Middle frontal gyrus (tissue), 1 donor: ENCODE measurements around the gene RIMBP3C.
A peak's percentile ranks its signal among the peaks of the same experiment; 100 is the strongest.
"Not testable (repeated sequence)": the region's sequence is repeated elsewhere in the genome, so short reads cannot be mapped to it uniquely, and the experiment has no call there.

Experiments
- DNase-seq: peaks from one replicate; pipeline ENCODE4 v3.0.0-alpha.2; 2015; ENCODE audit warnings: low spot score; ENCODE audit errors: extremely low spot score

Gene RIMBP3C

GRCh38 chr22:21573293-21573734 is 22.1 kb upstream of the RIMBP3C start:
- no peak for DNase-seq

GRCh38 chr22:21571679-21572078 is 20.4 kb upstream of the RIMBP3C start:
- DNase-seq: no peak

DNA sequence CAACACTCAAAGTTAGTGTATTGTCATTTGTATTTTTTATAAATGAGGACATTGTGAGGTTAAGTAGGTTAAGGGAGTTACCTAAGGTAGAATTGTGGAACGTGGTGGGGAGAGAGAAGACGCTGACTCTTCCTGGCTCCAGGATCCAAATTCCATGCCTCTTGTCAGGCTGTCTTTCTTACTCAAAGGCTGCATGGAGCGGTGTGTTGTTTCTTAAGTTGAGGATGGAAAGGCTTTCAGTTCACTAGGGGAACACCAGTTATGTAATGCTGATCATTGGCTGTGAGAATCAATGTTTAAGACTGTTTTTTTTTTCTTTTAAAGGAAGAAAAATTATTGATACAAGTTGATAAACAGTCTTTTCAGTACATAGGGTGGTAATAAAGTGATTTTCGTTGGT is 19.1 kb upstream of the RIMBP3C start:
- DNase-seq: no peak

- DNase-seq: no peak
Observed at GRCh38 chr22:21569459-21570170, 18.4 kb upstream of the RIMBP3C start.

- not testable (repeated sequence) for DNase-seq
Observed at GRCh38 chr22:21569076-21569427, 17.8 kb upstream of the RIMBP3C start.

- no peak for DNase-seq
Observed at GRCh38 chr22:21568347-21569075, 17.2 kb upstream of the RIMBP3C start.

GRCh38 chr22:21567456-21568346 is 16.4 kb upstream of the RIMBP3C start, which contains the start of gene UBE2L3:
Gene UBE2L3, plus strand, starts transcription at chr22:21567714. Its CDS starts 31 bp downstream, at chr22:21567745.
- DNase-seq: peak; percentile 46

DNA sequence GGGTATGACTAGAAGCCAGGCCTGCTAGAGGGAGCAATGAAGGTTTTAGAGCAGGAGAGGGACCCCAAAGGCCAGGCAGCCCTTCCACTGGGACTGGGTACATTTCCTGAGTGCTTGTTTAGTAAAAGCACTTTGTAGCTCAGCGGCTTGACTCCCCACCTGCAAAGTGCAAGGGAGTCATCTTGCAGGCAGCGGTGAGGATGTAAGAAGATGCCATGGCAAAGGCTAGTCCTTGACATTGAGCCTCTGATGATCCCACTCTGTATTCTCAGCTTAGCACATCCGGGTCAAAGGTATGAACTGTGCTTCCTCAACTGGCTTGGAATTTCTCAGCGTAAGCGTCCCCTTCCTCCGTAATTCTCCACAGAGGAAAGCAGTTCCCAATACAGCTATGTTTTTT is 13.2 kb upstream of the RIMBP3C start:
- DNase-seq: no peak

DNA sequence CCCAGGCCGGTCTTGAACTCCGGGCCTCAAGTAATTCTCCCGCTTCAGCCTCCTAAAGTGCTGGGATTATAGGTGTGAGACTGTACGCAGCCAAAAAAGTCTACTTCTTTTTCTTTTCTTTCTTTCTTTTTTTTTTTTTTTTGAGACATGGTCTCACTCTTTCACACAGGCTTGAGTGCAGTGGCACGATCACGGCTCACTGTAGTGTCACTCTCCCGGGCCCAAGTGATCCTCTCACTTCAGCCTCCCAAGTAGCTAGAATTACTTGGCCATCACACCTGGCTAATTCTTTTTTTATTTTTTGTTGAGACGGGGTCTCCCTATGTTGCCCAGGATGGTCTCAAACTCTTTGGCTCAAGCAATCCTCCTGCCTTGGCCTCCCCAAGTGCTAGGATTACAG is 12.7 kb upstream of the RIMBP3C start:
- DNase-seq: no peak

- DNase-seq: not testable (repeated sequence)
Observed at GRCh38 chr22:21560657-21561056, 9.4 kb upstream of the RIMBP3C start.

- not testable (repeated sequence) for DNase-seq
Observed at GRCh38 chr22:21559345-21560125, 8.3 kb upstream of the RIMBP3C start.

- not testable (repeated sequence) for DNase-seq
Observed at GRCh38 chr22:21550678-21551047, 598 bp downstream of the RIMBP3C start.

GRCh38 chr22:21550008-21550677 is 1.1 kb downstream of the RIMBP3C start:
- DNase-seq: not testable (repeated sequence)

DNA sequence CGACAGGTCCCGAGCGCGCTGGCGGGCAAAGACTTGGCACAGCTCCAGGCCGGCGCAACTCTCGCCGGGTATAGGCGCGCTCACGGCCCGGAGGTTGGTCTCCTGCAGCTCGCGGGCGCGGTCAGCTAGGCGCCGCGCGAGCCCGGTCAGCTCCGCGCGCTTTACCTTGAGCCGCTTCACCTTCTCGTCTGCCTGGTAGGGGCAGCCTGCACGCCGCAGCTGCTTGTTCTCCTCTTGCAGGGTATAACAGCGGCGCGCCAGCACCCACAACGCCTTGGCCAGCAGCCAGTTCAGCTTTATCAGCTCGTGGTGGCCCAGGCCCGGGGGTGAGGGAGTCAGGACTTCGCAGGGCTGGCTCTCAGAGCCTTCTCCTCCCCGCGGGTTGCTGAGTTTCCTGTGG is 1.7 kb downstream of the RIMBP3C start:
- DNase-seq: not testable (repeated sequence)

DNA sequence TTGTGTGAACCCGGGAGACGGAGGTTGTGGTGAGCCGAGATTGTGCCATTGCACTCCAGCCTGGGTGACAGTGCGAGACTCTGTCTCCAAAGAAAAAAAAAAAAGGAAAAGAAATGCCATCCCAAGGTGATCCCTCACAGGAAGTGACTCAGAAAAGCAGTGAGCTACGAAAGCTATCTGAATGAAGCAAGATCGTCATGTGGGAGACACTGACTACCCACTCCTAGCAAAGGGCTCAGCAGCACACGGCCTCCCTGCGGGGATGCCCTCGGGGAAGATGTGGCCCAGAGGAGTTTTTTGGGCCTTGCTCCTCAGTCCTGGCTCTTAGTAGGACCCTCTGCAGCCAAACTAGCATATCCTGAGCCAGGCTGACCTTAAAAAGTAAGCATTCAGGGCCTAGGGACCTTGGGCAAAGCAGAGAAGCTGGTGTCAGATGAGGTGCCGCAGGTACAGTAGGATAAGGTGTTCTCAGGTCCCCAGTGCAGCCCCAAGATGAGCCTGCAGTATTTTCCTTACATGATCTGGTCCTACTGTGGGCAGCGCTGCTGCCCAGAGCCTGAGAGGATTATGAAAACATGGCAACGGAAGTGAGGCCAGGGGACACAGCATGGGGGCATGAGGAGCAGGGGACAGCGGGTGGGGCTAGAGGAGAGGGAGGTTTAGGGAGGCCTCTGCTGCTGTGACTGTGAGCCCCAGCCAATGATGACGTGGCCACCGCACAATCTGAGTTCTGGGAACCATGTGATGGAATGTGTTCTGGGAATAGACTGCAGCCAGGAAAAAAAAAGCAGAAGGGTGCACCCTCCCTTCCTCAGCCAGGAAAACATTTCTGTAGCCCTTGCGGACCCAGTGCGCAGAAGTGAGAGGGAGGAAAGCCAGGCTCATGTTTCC is 6.6 kb downstream of the RIMBP3C start:
- not testable (repeated sequence) for DNase-seq

DNA sequence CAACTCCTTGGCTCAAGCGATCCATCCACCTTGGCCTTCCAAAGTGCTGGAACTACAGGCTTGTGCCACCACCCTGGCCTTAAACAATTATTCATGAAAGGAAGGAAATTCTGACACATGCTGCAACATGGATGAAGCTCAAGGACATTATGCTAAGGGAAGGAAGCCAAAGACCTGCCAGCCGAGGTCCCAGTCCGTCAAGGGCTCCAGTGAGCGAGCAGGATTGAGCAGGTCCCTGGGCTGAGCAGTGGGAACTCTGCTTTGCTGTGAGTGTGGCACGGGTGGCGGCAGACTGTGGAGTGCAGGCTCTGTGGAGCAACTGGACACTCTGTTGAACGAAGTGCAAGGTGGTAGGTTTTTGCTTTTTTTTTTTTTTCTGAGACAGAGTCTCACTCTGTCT is 11.4 kb downstream of the RIMBP3C start:
- not testable (repeated sequence) for DNase-seq

GRCh38 chr22:21532863-21533648 is 18.2 kb downstream of the RIMBP3C start:
- not testable (repeated sequence) for DNase-seq

DNA sequence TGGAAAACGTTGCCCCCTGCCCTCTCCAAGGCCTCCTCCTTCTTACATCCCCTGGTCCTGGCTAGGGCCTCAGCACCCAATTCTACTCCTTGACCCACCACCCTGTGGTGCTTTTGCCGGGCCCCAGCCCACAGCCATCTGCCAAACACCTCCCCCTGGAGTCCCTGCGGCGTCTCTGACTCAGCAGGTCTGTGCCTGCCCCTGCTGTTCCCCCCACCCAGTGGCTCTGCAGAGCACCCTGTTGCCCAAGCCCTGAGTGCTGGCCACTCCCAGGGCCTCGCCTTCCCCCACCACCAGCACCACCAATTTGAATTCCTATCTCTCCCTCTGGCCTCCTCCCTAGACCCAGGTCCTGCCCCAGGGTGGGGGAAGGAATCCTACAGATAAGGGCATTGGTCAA is 19.7 kb downstream of the RIMBP3C start:
- not testable (repeated sequence) for DNase-seq
